GM18909 (cell line): ENCODE data around the gene MED10.
"Not testable (repeated sequence)": the region's sequence is repeated elsewhere in the genome, so short reads cannot be mapped to it uniquely, and the experiment has no call there.

Experiments used
- ATAC-seq: cut with Tn5 transposase; IDR thresholded peaks from one replicate; pipeline ENCODE4 v1.9.1; 2021; ENCODE audit warnings: mild to moderate bottlenecking; ENCODE audit not compliant: unreplicated experiment, poor library complexity

The MED10 gene

GRCh38 chr5:6376974-6377520 lies 1.3 kb downstream of the MED10 start:
- no peak for ATAC-seq

GRCh38 chr5:6373081-6373846 lies 5.1 kb downstream of the MED10 start:
- ATAC-seq, result no peak

GRCh38 chr5:6372251-6373080 lies 5.9 kb downstream of the MED10 start:
- ATAC-seq, result no peak

GRCh38 chr5:6371079-6371810 lies 7.1 kb downstream of the MED10 start:
- no peak for ATAC-seq

GRCh38 chr5:6370580-6370979 lies 7.8 kb downstream of the MED10 start:
- no peak for ATAC-seq

GRCh38 chr5:6365977-6366590 lies 12.3 kb downstream of the MED10 start:
- ATAC-seq, result no peak

GRCh38 chr5:6365142-6365976 lies 13.0 kb downstream of the MED10 start:
- ATAC-seq, result no peak

GRCh38 chr5:6363454-6364011 lies 14.8 kb downstream of the MED10 start:
- not testable (repeated sequence) for ATAC-seq

GRCh38 chr5:6362846-6363245 lies 15.5 kb downstream of the MED10 start:
- no peak for ATAC-seq

GRCh38 chr5:6361101-6361500 lies 17.2 kb downstream of the MED10 start:
- ATAC-seq, result no peak

GRCh38 chr5:6360323-6361072 lies 17.8 kb downstream of the MED10 start:
- ATAC-seq, result no peak

GRCh38 chr5:6359555-6360322 lies 18.6 kb downstream of the MED10 start:
- peak; percentile 86 for ATAC-seq

- no peak for ATAC-seq
Measured at GRCh38 chr5:6358434-6358820, 19.9 kb downstream of the MED10 start.

- not testable (repeated sequence) for ATAC-seq
Measured at GRCh38 chr5:6357817-6358433, 20.4 kb downstream of the MED10 start.

- ATAC-seq, result no peak
Measured at GRCh38 chr5:6356578-6357164, 21.7 kb downstream of the MED10 start.

GRCh38 chr5:6355294-6355693 lies 23.1 kb downstream of the MED10 start:
- no peak for ATAC-seq

- no peak for ATAC-seq
Measured at GRCh38 chr5:6354848-6355247, 23.5 kb downstream of the MED10 start.
